GM21529 (cell line): Measurements from ENCODE around the gene NINJ2.
A peak's percentile ranks its signal among the peaks of the same experiment; 100 is the strongest.
"Not testable (repeated sequence)": the region's sequence is repeated elsewhere in the genome, so short reads cannot be mapped to it uniquely, and the experiment has no call there.

Experiments used
- ATAC-seq: cut with Tn5 transposase; IDR thresholded peaks from one replicate; pipeline ENCODE4 v1.9.1; 2021; ENCODE audit not compliant: unreplicated experiment

NINJ2 gene, protein sequence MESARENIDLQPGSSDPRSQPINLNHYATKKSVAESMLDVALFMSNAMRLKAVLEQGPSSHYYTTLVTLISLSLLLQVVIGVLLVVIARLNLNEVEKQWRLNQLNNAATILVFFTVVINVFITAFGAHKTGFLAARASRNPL

DNA sequence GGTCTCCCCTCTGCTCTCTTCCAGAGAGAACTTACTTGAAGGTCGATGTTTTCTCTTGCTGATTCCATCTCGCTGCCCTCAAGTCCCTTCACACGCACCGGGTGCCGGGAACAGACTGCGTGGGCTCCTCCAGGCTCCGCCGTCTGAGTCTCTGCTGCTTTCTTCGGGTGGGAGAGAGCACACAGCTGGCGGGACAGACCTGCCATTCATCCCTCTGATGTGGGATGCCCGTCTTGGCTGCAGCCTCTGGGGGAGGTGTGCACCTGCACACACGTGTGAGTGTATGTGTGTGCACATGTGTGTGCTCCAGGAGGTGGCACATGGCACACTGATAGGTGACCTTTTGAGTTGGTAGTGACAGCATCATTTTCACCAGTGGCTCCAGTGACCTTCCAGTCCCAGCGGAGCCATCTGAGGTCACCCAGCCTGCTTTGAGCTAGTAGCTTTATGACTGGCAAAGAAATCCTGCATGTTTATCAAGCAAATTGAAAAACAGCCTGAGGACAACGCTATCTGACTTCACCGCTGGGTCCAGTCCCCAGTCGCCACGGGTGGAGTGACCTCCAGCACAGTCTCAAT, at the start of gene NINJ2:
TSS of gene NINJ2 (minus strand) at position 153 of the 579 bp plus-strand sequence. CDS start at position 68, 85 bp downstream.
- ATAC-seq: no peak

DNA sequence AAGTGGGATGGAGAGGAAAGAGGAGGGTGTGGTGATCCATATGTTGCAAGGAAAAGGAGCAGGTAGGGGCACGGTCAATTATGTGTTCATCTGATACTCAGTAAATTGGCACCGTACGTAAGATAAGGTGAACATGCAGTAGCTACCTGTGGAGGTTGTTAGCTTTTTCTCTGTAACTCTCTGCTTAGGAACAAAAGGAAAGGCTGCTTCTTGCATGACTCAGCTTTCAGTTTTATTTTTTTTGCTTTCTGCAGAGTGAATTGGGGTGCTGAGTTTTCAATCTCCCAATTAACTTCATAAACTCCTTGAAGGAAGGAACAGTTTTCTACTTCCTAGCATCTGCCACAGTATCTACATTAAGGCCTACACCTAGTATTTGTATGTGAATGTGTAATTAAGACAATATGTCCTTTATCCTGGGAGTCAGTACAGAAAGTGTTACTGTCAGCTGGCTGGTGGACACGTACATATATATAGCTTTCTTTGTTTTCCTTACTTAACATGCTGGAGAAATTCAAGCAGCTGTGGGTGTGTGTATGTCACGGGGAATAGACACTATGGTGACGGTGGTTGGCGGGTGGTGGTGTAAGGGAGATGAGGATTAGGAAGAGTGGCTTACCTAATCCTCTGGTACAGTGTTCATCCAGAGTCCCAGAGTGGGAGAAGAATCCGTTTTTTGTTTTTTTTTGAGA, 49.1 kb upstream of the NINJ2 start:
- ATAC-seq: no peak

DNA sequence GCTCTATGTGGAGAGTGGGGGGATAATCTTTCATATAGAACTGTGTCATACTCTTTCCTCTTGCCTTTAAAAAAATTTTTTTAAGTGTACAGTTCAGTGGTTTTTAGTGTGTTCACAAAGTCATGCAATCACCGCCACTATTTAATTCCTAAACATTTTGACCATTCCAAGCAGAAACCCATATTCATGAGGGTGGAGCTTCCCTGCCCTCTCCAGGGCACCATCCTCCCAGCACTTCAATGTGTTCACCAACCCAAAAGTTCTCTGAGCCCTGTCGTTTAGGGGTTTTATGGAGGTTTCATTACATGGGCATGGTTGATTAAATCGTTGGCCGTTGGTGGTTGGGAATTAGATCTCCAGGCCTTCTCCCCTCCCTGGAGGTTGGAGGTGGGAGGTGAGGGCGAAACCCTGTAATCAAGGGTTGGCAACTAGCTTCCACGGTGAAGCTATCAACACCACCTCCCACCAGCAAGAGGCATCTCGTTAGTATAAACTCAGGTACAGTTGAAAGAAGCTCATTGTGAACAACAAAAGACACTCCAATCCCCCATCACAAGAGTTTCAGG, 46.3 kb upstream of the NINJ2 start:
- ATAC-seq: no peak

DNA sequence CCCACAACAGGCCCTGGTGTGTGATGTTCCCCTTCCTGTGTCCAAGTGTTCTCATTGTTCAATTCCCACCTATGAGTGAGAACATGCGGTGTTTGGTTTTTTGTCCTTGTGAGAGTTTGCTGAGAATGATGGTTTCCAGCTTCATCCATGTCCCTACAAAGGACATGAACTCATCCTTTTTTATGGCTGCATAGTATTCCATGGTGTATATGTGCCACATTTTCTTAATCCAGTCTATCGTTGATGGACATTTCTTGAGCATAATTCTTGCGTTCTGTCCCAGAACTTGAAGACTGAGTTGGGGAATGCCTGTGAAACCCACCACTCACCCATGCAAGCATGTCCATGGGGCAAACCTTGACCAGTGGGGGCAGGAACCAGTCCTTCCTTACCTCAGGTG, 44.8 kb upstream of the NINJ2 start:
- ATAC-seq: not testable (repeated sequence)

DNA sequence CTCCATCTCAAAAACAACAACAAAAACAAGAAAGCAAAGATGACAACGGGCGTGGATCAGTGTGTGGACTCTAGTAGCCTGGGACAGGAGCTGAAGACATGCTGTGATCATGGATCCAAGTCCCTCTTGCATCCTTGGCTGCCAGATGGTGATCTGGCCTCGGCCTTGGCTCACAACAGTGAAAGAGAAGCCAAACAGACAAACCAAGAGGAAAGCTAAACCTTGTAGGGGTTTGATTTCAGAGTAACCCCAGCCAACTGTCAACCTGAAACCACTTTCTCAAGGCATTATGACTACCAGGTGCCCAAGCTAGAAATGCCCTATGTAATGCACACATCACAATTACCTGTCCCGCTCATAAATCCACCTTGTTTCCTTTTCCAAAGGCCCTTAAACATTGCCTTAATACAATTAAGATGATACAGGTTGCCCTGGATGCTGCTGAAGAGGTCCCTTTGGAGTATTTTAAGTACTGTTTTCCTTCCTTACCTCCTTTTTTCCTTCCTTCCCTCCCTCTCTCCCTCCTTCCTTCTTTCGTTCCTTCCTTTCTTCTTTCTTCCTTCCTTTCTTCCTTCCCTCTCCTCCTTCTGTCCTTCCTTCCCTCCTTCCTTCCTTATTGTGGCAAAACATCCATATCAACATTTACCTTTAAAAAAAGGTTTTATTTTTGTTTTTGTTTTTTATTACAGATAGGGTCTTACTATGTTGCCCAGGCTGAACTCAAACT, 41.4 kb upstream of the NINJ2 start:
- ATAC-seq: no peak

DNA sequence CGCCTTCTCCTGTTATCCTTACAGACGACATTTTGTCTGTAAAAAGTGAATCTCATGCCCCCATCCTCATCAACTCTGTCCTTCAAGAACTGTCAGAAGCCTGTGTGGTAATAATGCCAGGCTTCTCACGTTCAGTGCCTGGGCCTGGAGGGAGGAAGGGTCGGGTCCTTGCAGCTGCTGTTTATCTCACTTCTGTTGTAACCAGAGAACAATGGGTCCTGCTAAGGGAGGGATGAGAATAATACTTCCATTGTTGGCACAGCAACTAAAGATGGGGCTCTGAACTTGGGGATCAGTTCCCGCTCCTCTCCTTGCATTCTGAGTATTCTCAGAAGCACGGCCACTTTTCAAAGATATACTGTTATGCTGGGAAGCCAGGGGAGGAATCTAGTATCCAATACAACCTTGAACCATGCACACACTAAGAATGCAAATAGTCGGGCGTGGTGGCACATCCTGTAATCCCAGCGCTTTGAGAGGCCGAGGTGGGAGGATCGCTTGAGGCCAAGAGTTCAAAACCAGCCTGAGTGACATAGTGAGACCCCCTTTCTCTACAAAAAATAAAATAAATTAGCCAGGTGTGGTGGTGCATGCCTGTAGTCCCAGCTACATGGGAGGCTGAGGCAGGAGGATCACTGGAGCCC, 38.8 kb upstream of the NINJ2 start:
- ATAC-seq: no peak

DNA sequence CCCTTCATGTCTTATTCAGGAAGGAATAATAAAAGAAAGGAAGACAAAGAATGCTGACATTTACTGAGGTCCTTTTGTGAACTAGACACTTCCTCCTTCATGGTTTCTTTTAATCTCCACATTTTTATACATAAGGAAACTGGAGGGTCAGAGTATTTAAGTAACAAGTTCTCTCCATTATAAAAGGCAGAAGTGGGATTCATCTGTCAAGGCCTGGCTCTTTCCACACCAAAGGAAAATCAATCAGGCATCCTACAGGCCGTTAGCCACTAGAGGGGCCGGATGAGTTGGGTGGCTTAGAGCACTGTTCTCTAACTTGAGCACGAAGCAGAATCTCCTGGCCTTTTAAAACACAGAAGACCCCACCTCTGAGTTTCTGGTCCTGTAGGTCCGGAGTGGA, 36.8 kb upstream of the NINJ2 start:
- no peak for ATAC-seq

DNA sequence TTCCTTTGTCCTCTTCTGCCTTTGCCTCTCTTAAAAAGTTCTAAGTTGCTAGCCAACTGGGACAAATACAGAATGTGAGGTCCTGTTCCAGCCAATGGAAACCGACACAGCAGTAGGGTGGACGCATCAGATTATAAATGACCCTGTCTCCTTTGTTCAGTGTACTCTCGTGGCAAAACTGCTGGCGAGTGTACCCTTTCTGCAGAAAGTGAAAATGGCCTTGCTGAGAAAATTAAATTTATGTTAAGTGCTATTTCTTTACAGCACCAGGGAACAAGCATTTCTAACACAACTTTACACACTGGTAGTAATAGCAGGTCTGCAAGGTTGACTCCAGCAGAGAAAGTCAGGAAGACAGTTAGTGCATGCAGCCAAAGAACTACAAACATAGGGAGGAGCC, 35.0 kb upstream of the NINJ2 start:
- not testable (repeated sequence) for ATAC-seq

DNA sequence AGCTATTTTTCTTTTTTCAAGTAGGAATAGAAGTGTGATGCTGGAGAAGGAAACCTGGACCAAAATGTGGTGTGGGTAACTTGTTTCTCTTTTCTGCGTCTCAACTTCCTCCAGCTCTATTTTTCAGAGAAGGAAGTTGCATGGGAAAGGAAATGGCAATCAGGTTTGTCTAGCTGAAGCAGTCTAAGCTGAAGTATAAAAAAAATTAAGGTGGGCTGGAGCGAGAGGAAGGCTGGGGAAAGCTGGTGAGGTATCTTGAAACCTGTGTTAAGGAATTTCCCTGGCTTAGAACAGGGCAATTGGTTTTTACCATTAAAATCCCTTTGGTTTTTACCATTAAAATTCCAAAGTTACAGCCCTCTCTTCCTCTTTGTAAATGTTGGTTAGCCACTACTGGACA, 34.2 kb upstream of the NINJ2 start:
- ATAC-seq: no peak

DNA sequence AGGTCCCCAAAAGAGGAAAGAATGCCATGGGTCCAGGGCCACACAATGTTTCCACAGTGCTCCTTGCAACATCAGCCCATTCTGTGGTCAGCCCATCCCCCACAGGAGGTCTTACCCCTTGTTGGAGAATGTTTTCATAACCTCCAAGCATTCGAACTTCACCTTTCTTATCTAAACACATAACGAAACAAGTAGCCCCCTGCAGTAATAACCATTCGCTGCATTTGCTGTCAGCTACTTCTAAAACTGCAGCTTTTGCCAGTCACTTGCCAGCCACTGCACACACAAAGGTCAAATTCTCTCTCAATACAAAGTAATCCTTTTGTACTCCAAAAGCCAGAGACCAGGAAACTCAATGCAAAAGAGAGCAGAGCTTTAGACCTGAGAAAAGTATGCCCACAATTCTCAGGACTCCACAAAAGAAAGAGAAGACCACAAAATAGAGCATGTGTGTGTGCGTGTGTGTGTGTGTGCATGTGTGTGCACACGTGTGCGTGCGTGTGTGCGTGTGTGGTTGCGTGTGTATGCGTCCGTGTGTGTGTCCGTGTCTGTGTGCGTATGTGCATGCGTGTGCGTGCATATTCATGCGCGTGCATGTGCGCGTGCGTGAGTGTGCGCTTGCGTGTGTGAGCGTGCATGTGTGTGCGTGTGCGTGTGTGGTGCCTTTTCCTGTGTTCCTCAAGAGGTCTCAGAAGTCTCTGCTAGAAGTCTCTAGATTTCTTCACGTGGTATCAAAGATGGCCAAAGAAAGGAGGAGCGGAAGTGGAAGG, 31.7 kb upstream of the NINJ2 start:
- no peak for ATAC-seq

DNA sequence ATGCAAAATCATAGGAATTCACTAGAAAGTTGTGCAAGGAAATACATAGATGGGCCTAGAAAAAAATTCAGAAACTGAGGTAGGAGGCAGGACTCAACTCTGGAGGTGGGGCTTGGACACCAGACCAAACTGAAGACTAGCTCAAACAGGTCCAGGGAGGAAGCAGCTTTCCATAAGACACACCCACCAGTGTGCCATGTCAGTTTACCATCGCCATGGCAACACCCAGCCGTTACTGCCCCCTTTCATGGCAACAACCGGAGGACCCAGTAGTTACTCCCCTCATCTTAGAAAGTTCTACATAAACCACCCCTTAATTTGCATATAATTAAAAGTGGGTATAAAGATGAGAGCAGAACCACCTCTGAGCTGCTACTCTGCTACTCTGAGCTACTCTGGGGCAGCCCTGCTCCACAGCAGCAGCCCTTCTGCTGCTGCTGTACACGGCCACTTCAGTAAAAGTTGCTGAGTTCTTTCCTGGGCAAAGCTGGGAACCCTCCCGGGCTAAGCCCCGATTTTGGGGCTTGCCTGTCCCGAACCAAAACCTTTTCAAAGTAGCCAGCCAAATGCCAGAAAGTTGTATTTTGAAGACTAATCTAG, 30.8 kb upstream of the NINJ2 start:
- ATAC-seq: no peak

DNA sequence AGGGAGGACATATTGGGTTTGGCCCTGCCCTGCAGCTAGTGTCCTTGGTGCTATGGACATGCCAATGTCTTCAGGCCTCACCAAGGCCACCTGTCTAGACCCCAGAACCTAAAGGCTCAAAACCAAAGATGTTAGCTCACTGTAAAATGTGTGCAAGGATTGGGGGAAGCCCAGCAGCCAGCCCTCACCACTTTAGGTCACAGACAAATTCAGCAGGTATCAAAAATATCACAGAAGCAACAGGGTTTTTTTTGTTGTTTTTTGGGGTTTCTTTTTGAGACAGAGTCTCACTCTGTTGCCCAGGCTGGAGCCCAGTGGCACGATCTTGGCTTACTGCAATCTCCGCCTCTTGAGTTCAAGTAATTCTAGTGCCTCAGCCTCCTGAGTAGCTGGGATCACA, 29.0 kb upstream of the NINJ2 start:
- no peak for ATAC-seq

DNA sequence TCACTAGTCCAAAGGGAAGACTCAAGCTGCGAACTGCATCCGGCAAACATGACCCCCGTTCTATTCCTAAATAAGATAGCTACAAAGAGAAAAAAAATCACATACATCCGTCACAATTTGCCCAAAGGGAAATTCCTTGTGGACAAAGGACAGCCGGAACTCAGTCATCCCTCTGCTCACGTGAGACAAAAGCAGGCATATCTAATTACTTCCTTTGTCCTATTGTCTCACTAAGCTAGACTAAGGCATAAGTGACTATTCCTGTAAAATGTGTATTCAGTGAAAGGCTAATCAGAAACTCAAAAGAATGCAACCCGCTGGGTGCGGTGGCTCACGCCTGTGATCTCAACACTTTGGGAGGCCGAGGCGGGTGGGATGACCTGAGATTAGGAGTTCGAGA, 27.2 kb upstream of the NINJ2 start:
- ATAC-seq: no peak

DNA sequence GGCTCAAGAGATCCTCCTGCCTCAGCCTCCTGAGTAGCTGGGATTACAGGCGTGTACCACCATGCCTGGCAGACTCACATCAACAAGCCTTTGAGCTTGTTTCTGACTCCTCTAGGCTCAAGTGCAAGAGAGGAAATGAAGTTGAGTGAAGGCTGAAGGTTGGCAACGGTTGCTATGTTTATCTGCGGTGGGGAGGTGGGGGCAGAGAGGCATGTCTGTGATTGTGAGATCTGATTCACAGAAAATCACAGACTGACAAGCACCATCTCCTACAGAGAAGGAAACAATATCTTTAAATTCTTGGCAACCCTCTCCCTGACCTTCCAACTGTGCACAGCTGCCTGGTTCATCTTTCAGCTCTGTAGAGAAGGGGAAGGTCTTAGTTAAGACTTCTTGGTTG, 22.1 kb upstream of the NINJ2 start:
- ATAC-seq: peak; percentile 86

DNA sequence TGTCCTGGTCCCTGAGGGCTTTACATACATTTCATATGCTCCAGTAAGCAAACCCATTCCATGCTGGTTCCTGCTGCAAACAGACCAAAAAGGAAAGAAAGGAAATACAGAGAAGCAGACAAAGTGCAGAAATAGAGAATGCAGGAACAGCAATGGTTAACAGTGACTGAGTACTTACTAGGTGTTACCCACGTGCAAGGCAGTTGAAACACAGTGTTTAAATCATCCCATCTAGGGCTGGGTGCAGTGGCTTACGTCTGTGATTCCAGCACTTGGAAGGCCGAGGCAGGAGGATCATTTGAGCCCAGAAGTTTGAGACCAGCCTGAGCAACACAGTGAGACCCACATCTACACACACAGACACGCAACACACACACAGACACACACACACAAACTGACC, 21.2 kb upstream of the NINJ2 start:
- ATAC-seq: no peak

DNA sequence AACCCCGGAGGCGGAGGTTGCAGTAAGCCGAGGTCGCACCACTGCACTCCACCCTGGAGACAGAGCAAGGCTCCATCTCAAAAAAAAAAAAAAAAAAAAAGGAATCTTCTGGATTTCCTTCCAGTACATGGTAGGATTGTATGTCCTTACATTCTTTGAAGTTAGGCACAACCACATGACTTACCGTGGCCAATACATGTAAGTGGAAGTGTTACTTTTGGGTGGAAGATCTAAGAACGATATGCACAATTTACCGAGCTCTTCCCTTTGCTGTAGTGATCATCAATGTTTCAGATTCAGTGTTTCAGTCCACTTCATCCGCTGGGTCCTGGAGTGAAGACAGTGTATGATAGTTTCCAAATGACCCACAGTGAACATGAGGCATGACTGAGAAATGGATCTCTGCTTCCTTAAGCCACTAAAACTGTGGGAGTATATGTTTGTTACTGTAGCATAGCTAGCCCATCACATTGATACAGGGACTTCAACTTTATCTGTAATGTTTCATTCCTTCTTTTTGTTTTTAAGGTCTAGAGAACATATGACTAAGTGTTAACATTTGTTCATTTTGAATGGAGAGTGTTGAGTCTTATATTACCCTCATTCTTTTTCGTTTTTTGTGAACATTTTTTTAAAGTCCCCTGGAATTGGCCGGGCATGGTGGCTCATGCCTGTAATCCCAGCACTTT, 18.5 kb upstream of the NINJ2 start:
- ATAC-seq: no peak

DNA sequence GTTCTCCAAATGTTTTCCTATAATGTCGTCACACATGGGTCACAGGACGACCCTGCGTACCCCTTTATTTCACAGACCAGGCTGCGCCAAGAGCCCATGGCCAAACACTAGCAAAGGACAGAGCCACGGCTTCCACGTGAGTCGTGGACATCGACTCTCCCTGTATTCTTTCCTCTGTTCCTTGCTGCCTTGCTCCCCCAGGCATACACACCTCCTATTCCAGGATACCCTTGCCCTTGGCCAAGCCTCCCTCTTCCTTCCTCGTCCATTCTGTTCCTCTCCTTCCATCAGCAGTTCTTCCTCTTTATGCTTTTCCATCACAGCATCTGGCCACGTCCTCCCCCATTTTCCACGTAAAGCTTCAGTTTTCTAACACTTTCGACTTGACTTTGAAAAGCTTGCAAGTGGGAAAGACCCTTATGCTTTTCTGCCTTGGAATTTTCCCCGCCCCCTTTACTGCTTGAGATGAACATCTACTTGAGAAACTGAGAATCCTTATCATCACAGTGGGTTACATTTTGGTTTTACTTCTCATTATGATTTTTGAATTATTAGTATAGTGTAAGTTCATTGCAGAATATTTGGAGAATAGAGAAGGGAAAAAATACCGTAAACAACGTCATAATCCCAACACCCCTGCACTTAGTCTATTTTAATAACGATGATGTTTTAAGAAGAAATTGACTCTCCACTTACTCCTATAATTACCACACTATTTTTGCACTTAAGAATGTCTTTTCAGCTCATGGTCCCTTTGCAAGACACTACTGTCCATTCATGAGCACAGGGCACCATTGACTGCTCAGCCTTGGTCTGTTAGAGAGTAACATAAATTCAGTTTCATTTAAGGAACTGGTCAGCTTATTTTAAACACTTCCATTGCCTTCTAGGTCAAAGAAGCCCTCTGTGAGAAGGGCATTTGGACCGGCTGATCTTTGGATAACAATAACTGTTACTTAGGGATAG, 15.8 kb upstream of the NINJ2 start:
- no peak for ATAC-seq

DNA sequence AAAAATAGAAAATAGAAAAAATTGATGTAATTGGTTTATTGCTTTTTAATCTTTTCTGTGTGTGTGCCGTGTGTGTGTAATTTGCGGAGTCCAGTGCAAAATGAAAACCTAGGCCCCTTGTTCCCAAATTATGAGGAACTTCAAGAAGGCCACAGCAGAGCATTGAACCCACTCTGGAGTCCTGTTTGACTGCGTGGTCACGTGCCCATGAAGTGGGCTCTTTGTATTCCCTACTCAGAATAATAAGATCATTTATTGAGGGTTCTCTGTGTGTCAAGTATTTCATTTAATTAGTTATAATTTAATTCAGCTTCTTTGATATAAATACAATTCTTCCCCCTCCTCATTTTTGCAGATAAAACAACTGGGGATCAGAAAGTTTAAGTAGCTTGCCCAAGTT, 12.3 kb upstream of the NINJ2 start:
- ATAC-seq: no peak
